GM12878 (cell line): Measurements from ENCODE around the gene ZNF366.

Source experiments
- GABPA ChIP-seq: IDR thresholded peaks from 2 replicates; pipeline ENCODE4 v1.6.1; 2014; ENCODE audit warnings: antibody characterized with exemption, low read depth, mild to moderate bottlenecking, inconsistent platforms
- HCFC1 ChIP-seq: fragments of 150-350 bp; IDR thresholded peaks from 2 replicates; pipeline ENCODE4 v1.6.1; 2014; ENCODE audit warnings: low read length
- PML ChIP-seq: IDR thresholded peaks from 2 replicates; pipeline ENCODE4 v1.6.1; 2012; ENCODE audit warnings: low read length, inconsistent platforms
- POLR2A ChIP-seq: IDR thresholded peaks from 2 replicates; pipeline ENCODE4 v1.6.1; 2011; ENCODE audit warnings: low read depth, mild to moderate bottlenecking, low read length
- POLR2AphosphoS5 ChIP-seq: IDR thresholded peaks from 2 replicates; pipeline ENCODE4 v1.6.1; 2011; ENCODE audit warnings: mild to moderate bottlenecking, low read length, inconsistent platforms
- STAT3 ChIP-seq: IDR thresholded peaks from 2 replicates; pipeline ENCODE4 v1.6.1; 2011; ENCODE audit warnings: low read depth, low read length, improper control_type of control experiment
- SUZ12 ChIP-seq: fragments of 200-600 bp; sonication (generic); IDR thresholded peaks from one replicate; pipeline ENCODE4 v1.6.1; 2018; ENCODE audit warnings: antibody characterized with exemption, mild to moderate bottlenecking; ENCODE audit not compliant: unreplicated experiment
- TF ChIP-seq, protein P1 (sequence below): fragments of 450-650 bp; IDR thresholded peaks from 2 replicates; pipeline ENCODE4 v1.6.1; 2018; ENCODE audit warnings: borderline replicate concordance, mild to moderate bottlenecking; ENCODE audit not compliant: partially characterized antibody
- TF ChIP-seq, protein P2 (sequence below): IDR thresholded peaks from 2 replicates; pipeline ENCODE4 v1.6.1; 2012; ENCODE audit warnings: low read depth, low read length, improper control_type of control experiment
- TF ChIP-seq, protein P3 (sequence below): fragments of 450-650 bp; formaldehyde crosslinking; IDR thresholded peaks from 2 replicates; pipeline ENCODE4 v1.5.0; 2022; ENCODE audit warnings: mild to moderate bottlenecking, missing genetic modification characterization
- TF ChIP-seq, protein P4 (sequence below), 3 experiments: IDR thresholded peaks in 2 of 3; conservative IDR thresholded peaks in 1 of 3; 2 replicates each; pipeline ENCODE4 v1.5.1; 2011; ENCODE audit warnings: low read depth in 3 of 3, low read length in 3 of 3, mild to moderate bottlenecking in 3 of 3, control low read depth in 2 of 3, moderate library complexity in 2 of 3, inconsistent platforms in 1 of 3, mixed read lengths in 1 of 3; ENCODE audit not compliant: control insufficient read depth in 2 of 3, insufficient read depth in 1 of 3; ENCODE audit errors: extremely low read depth in 1 of 3
- TF ChIP-seq, protein P5 (sequence below): IDR thresholded peaks from 2 replicates; pipeline ENCODE4 v1.6.1; 2011; ENCODE audit warnings: low read depth, low read length, improper control_type of control experiment, borderline replicate concordance

DNA sequence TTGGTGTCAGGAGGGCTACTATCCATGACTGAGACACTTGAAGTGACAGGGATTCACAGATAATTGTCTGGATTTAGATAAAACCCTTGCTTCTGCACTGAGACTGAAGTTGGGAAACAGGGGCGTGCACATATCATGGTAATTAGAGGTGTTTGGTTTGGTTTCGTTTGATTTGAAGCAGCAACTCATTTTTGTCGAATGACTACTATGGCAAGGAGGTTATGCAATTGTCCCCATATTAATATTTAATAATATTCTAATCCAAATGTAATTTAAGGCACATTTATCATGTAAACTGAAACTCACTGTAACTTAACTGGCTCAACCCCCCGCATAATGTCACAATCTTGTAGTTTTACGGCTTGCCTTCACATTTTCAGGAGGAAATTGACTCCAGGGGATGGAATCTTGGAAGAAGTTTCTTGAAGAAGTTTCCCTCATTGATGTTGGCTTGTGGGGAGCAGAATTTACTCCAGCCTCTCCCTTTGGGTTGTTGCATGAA lies 12.5 kb downstream of the ZNF366 start:
- TF ChIP-seq STAT3 (no peak), POLR2A (no peak), HCFC1 (no peak), GABPA (no peak), POLR2AphosphoS5 (no peak), SUZ12 (no peak), PML (no peak)
- TF ChIP-seq, protein P1, sequence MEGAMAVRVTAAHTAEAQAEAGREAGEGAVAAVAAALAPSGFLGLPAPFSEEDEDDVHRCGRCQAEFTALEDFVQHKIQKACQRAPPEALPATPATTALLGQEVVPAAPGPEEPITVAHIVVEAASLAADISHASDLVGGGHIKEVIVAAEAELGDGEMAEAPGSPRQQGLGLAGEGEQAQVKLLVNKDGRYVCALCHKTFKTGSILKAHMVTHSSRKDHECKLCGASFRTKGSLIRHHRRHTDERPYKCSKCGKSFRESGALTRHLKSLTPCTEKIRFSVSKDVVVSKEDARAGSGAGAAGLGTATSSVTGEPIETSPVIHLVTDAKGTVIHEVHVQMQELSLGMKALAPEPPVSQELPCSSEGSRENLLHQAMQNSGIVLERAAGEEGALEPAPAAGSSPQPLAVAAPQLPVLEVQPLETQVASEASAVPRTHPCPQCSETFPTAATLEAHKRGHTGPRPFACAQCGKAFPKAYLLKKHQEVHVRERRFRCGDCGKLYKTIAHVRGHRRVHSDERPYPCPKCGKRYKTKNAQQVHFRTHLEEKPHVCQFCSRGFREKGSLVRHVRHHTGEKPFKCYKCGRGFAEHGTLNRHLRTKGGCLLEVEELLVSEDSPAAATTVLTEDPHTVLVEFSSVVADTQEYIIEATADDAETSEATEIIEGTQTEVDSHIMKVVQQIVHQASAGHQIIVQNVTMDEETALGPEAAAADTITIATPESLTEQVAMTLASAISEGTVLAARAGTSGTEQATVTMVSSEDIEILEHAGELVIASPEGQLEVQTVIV: no peak
- TF ChIP-seq, protein P2, sequence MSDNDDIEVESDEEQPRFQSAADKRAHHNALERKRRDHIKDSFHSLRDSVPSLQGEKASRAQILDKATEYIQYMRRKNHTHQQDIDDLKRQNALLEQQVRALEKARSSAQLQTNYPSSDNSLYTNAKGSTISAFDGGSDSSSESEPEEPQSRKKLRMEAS: no peak
- TF ChIP-seq, protein P3, sequence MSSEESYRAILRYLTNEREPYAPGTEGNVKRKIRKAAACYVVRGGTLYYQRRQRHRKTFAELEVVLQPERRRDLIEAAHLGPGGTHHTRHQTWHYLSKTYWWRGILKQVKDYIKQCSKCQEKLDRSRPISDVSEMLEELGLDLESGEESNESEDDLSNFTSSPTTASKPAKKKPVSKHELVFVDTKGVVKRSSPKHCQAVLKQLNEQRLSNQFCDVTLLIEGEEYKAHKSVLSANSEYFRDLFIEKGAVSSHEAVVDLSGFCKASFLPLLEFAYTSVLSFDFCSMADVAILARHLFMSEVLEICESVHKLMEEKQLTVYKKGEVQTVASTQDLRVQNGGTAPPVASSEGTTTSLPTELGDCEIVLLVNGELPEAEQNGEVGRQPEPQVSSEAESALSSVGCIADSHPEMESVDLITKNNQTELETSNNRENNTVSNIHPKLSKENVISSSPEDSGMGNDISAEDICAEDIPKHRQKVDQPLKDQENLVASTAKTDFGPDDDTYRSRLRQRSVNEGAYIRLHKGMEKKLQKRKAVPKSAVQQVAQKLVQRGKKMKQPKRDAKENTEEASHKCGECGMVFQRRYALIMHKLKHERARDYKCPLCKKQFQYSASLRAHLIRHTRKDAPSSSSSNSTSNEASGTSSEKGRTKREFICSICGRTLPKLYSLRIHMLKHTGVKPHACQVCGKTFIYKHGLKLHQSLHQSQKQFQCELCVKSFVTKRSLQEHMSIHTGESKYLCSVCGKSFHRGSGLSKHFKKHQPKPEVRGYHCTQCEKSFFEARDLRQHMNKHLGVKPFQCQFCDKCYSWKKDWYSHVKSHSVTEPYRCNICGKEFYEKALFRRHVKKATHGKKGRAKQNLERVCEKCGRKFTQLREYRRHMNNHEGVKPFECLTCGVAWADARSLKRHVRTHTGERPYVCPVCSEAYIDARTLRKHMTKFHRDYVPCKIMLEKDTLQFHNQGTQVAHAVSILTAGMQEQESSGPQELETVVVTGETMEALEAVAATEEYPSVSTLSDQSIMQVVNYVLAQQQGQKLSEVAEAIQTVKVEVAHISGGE: no peak
- TF ChIP-seq, protein P4, sequence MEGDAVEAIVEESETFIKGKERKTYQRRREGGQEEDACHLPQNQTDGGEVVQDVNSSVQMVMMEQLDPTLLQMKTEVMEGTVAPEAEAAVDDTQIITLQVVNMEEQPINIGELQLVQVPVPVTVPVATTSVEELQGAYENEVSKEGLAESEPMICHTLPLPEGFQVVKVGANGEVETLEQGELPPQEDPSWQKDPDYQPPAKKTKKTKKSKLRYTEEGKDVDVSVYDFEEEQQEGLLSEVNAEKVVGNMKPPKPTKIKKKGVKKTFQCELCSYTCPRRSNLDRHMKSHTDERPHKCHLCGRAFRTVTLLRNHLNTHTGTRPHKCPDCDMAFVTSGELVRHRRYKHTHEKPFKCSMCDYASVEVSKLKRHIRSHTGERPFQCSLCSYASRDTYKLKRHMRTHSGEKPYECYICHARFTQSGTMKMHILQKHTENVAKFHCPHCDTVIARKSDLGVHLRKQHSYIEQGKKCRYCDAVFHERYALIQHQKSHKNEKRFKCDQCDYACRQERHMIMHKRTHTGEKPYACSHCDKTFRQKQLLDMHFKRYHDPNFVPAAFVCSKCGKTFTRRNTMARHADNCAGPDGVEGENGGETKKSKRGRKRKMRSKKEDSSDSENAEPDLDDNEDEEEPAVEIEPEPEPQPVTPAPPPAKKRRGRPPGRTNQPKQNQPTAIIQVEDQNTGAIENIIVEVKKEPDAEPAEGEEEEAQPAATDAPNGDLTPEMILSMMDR (IDR thresholded peaks at IDR 0.05 in 2 of 3, conservative IDR thresholded peaks at IDR 0.05 in 1 of 3; ENCODE audit: control insufficient read depth in 2 of 3, extremely low read depth in 1 of 3, insufficient read depth in 1 of 3, low read depth in 3 of 3, low read length in 3 of 3): no peak
- TF ChIP-seq, protein P5, sequence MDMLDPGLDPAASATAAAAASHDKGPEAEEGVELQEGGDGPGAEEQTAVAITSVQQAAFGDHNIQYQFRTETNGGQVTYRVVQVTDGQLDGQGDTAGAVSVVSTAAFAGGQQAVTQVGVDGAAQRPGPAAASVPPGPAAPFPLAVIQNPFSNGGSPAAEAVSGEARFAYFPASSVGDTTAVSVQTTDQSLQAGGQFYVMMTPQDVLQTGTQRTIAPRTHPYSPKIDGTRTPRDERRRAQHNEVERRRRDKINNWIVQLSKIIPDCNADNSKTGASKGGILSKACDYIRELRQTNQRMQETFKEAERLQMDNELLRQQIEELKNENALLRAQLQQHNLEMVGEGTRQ: no peak
